CD4-positive, alpha-beta T cell treated with Interleukin-6 at 100 ng/mL for 8 hours (primary cell): ENCODE data around the gene UNC13C.

ENCODE experiments used
- DNase-seq: peaks from one replicate; pipeline ENCODE4 v3.0.0-alpha.2; 2020; ENCODE audit warnings: mixed read lengths, low spot score

Gene UNC13C

GRCh38 chr15:54567408-54568035, 589.3 kb downstream of the UNC13C start:
- no peak for DNase-seq

GRCh38 chr15:54568381-54568780, 590.1 kb downstream of the UNC13C start:
- DNase-seq, result no peak

GRCh38 chr15:54571576-54571975, 593.3 kb downstream of the UNC13C start:
- no peak for DNase-seq

GRCh38 chr15:54575586-54575985, 597.3 kb downstream of the UNC13C start:
- no peak for DNase-seq

- DNase-seq, result no peak
Observed at GRCh38 chr15:54576298-54576935, 598.2 kb downstream of the UNC13C start.

GRCh38 chr15:54577476-54578250, 599.4 kb downstream of the UNC13C start:
- no peak for DNase-seq

GRCh38 chr15:54579855-54580254, 601.6 kb downstream of the UNC13C start:
- no peak for DNase-seq

GRCh38 chr15:54580643-54581042, 602.4 kb downstream of the UNC13C start:
- no peak for DNase-seq

GRCh38 chr15:54582863-54583643, 604.8 kb downstream of the UNC13C start:
- no peak for DNase-seq

GRCh38 chr15:54585063-54585462, 606.8 kb downstream of the UNC13C start:
- no peak for DNase-seq

- DNase-seq, result no peak
Observed at GRCh38 chr15:54594115-54594514, 615.9 kb downstream of the UNC13C start.

GRCh38 chr15:54599386-54599785, 621.1 kb downstream of the UNC13C start:
- DNase-seq, result no peak

GRCh38 chr15:54605043-54605442, 626.8 kb downstream of the UNC13C start:
- no peak for DNase-seq

- DNase-seq, result no peak
Observed at GRCh38 chr15:54605556-54605955, 627.3 kb downstream of the UNC13C start.

GRCh38 chr15:54608876-54609835, 630.9 kb downstream of the UNC13C start:
- DNase-seq, result no peak

- no peak for DNase-seq
Observed at GRCh38 chr15:54618120-54618519, 639.9 kb downstream of the UNC13C start.

GRCh38 chr15:54619180-54619579, 640.9 kb downstream of the UNC13C start:
- no peak for DNase-seq

- no peak for DNase-seq
Observed at GRCh38 chr15:54620916-54621315, 642.7 kb downstream of the UNC13C start.

- no peak for DNase-seq
Observed at GRCh38 chr15:54636147-54636546, 657.9 kb downstream of the UNC13C start.

GRCh38 chr15:54638666-54639065, 660.4 kb downstream of the UNC13C start:
- DNase-seq, result no peak

GRCh38 chr15:54640873-54641272, 662.6 kb downstream of the UNC13C start:
- no peak for DNase-seq
